Measurements from ENCODE around the gene LIMS1. TPM values are rescaled to one million over a fixed set of nuclear protein-coding genes. Genes with fewer than 3 reads are reported as not detected.
"Not testable (repeated sequence)": the region's sequence is repeated elsewhere in the genome, so short reads cannot be mapped to it uniquely, and the experiment has no call there.

LIMS1 gene
- total and polyA plus RNA-seq, 2 experiments from 2014 or later: 28.6 to 36.9 TPM

GRCh38 chr2:108594982-108595464 lies 60.8 kb downstream of the LIMS1 start:
- Histone ChIP-seq H3K4me2 (no peak overlapping the region), H4K20me1 (replicated peaks; ENCODE audit: insufficient read depth) (no peaks in the 10 kb centered on the region), H3K27me3 (ENCODE audit: insufficient read depth) (no peaks in the 10 kb centered on the region), H3K27ac (ENCODE audit: low read depth) (0 out of 2 replicates have a peak overlapping the region, but pooled peaks have one; percentile 35), H3F3A (replicated peaks; ENCODE audit: low read depth) (no peaks in the 10 kb centered on the region), H3K36me3 (ENCODE audit: insufficient read depth) (no peaks in the 10 kb centered on the region), H2AFZ (no peak overlapping the region), H3K9me2 (ENCODE audit: insufficient read depth) (no peaks in the 10 kb centered on the region), H3K79me2 (replicated peaks; ENCODE audit: insufficient read depth) (peaks cover 34% of the 10 kb centered on the region), H3K4me1 (ENCODE audit: insufficient read depth) (peaks cover 35% of the 10 kb centered on the region), H3K4me3 (no peak overlapping the region)
- DNase-seq (ENCODE audit: low spot score) (no peak), ATAC-seq (peak; percentile 46)
- peak overlapping the region; percentile 84 for H3K27ac Mint-ChIP-seq
- TF ChIP-seq ETS1 (IDR thresholded peaks at IDR 0.05) (no peak), CTCF (conservative IDR thresholded peaks at IDR 0.05; ENCODE audit: low read depth in 2 of 2) (no peak)
- peaks cover 1% of the 10 kb centered on the region for H3K27me3 Mint-ChIP-seq (ENCODE audit: insufficient read depth, low read depth, poor library complexity)
- H3K36me3 Mint-ChIP-seq (ENCODE audit: low read depth): no peaks in the 10 kb centered on the region
- no peak overlapping the region for H3K4me3 Mint-ChIP-seq
- peaks cover 30% of the 10 kb centered on the region for H3K4me1 Mint-ChIP-seq
- no peaks in the 10 kb centered on the region for H3K9me3 Mint-ChIP-seq

- not testable (repeated sequence) for H3K36me3 Mint-ChIP-seq (ENCODE audit: low read depth); H3K36me3 ChIP-seq (ENCODE audit: insufficient read depth); H3K27me3 ChIP-seq (ENCODE audit: insufficient read depth); H3K9me2 ChIP-seq (ENCODE audit: insufficient read depth); H3K4me3 ChIP-seq; H3K4me3 Mint-ChIP-seq; H3K9me3 Mint-ChIP-seq; H2AFZ ChIP-seq; H3K27me3 Mint-ChIP-seq (ENCODE audit: insufficient read depth, low read depth, poor library complexity); H4K20me1 ChIP-seq (replicated peaks; ENCODE audit: insufficient read depth); H3K4me2 ChIP-seq; H3F3A ChIP-seq (replicated peaks; ENCODE audit: low read depth); DNase-seq (ENCODE audit: low spot score)
- Histone ChIP-seq H3K27ac (ENCODE audit: low read depth) (peak overlapping the region; percentile 27; the same call in 1 of the 2 replicates), H3K79me2 (replicated peaks; ENCODE audit: insufficient read depth) (peaks cover 35% of the 10 kb centered on the region), H3K4me1 (ENCODE audit: insufficient read depth) (peaks cover 35% of the 10 kb centered on the region)
- Mint-ChIP-seq H3K27ac (peak overlapping the region; percentile 74; the same call in 1 of the 2 replicates), H3K4me1 (peaks cover 30% of the 10 kb centered on the region)
- ATAC-seq: peak; percentile 49; the same call in 2 of the 3 replicates
Observed at GRCh38 chr2:108595771-108596170, 61.5 kb downstream of the LIMS1 start.

- not testable (repeated sequence) for H3K27me3 Mint-ChIP-seq (ENCODE audit: insufficient read depth, low read depth, poor library complexity); H3K27ac ChIP-seq (ENCODE audit: low read depth); H3K9me2 ChIP-seq (ENCODE audit: insufficient read depth); H3K27ac Mint-ChIP-seq; H3F3A ChIP-seq (replicated peaks; ENCODE audit: low read depth); H3K36me3 Mint-ChIP-seq (ENCODE audit: low read depth); H3K9me3 Mint-ChIP-seq; H3K27me3 ChIP-seq (ENCODE audit: insufficient read depth); H3K4me2 ChIP-seq; H2AFZ ChIP-seq; H4K20me1 ChIP-seq (replicated peaks; ENCODE audit: insufficient read depth); H3K4me3 Mint-ChIP-seq; H3K36me3 ChIP-seq (ENCODE audit: insufficient read depth); DNase-seq (ENCODE audit: low spot score); H3K4me3 ChIP-seq
- Histone ChIP-seq H3K79me2 (replicated peaks; ENCODE audit: insufficient read depth) (peaks cover 31% of the 10 kb centered on the region), H3K4me1 (ENCODE audit: insufficient read depth) (peaks cover 35% of the 10 kb centered on the region)
- ATAC-seq: peak; percentile 40; the same call in 2 of the 3 replicates
- peak in 1 of 2 experiments; percentile 20; a peak in 1 of 4 replicates for TF ChIP-seq CTCF (conservative IDR thresholded peaks at IDR 0.05; ENCODE audit: low read depth in 2 of 2)
- H3K4me1 Mint-ChIP-seq: peaks cover 27% of the 10 kb centered on the region
Observed at GRCh38 chr2:108597105-108597744, 63.0 kb downstream of the LIMS1 start.

GRCh38 chr2:108601199-108601598 lies 66.9 kb downstream of the LIMS1 start:
- not testable (repeated sequence) for H3K9me3 Mint-ChIP-seq; H3K27ac ChIP-seq (ENCODE audit: low read depth); DNase-seq (ENCODE audit: low spot score); H3K27ac Mint-ChIP-seq; H3F3A ChIP-seq (replicated peaks; ENCODE audit: low read depth); H3K4me3 ChIP-seq; H3K4me1 ChIP-seq (ENCODE audit: insufficient read depth); ATAC-seq; H3K36me3 Mint-ChIP-seq (ENCODE audit: low read depth); H2AFZ ChIP-seq; H3K27me3 Mint-ChIP-seq (ENCODE audit: insufficient read depth, low read depth, poor library complexity); H3K27me3 ChIP-seq (ENCODE audit: insufficient read depth); H3K9me2 ChIP-seq (ENCODE audit: insufficient read depth); H3K36me3 ChIP-seq (ENCODE audit: insufficient read depth); H3K4me2 ChIP-seq; H3K4me3 Mint-ChIP-seq; H3K4me1 Mint-ChIP-seq
- Histone ChIP-seq H4K20me1 (replicated peaks; ENCODE audit: insufficient read depth) (peaks cover 14% of the 10 kb centered on the region), H3K79me2 (replicated peaks; ENCODE audit: insufficient read depth) (peaks cover 47% of the 10 kb centered on the region)

All from GM23338 (cell line).